GM19240 (cell line): ENCODE measurements around the gene PLXDC2.

Experiments
- DNase-seq: peaks from one replicate; pipeline ENCODE4 v3.0.0; 2011; ENCODE audit warnings: low spot score; ENCODE audit not compliant: insufficient read length

PLXDC2 gene

DNA sequence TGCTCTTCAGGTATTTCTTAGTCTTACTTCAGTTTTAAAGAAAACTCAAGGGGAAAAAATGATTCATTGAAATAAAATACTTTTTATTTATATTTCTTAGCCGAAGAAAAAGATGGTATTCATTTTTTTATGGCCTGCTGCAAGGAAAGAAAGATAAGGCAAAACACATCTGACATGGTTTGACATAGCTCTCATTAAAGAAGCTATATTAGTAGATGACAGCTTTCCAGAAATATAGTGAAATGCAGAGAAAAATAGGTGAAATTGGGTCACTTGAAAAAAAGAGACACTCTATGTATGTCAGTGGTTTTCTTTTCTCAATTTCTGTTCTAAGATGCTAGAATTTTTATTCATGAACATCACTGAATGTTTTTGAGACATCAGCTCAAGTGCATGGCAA is 438.3 kb downstream of the PLXDC2 start:
- DNase-seq: no peak

DNA sequence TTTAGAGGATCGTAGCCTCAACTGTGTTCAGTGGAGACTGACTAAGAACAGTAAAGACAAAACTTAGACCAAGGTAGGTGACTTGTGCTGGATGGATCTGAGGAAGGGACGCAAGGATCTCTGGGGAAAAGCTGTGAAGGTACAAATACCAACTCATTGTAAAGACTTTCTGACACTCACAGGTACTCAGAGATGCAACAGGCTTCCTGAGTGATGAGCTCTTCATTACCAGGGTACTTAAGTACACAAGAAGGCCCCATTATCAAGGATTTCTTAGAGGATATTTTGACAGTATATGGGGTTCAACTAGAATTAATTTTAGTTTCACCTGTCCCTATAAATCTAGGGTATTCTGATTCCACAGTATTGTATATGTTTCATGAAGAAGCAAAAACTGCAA is 440.7 kb downstream of the PLXDC2 start:
- DNase-seq: no peak

DNA sequence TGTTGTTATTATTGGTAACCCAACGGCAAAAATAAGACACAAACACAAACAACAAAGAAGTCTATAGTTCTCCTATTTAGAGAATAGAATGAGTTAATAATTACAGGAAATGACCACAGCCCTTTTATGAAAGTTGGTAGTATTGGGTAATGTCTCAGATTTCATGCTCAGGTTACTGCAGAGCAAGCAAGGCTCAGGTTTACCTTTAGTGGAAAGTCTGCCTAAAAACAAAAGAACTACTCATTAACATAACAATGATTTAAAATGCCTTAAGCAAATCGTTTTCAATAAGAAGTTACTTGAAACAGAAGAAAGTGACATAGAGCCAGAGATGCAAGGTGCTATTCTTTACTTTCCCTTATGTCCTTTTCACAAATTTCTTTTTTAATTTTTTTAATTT is 441.2 kb downstream of the PLXDC2 start:
- no peak for DNase-seq

DNA sequence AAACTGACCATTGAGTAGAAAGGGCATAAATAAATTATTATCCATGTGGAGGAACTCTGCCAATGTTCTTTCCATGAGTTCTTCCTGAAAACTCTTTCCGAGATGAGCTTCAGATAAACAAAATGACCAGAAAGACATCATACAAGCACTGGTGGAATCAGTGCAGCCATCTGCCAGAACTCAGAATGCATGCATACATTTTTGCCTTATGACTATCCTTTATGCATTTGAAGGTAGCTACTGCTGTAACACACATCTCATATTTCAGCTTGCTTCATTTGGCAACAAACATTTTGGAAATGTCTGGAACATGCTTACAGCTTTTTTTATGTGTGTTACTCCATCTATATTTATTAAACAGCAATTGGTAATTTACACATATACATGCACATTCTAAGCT is 448.9 kb downstream of the PLXDC2 start:
- DNase-seq: no peak

DNA sequence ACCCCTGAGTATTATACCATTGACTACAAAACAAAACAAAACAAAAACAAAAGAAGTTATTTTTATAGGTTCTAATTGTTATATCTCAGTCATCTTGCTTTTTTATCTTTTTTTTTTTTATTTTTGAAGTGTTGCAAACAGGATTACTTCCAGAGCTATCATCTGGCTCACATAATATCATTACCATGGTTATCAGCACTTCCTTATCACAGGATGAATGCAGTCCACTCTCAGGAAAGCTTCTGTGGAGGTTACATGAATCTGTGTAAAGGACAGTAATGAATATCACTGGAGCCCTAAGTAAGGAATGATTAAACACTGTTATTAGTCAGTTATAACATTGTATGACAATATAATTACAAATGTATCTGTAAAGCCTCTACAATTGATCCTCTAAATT is 451.5 kb downstream of the PLXDC2 start:
- DNase-seq: no peak

DNA sequence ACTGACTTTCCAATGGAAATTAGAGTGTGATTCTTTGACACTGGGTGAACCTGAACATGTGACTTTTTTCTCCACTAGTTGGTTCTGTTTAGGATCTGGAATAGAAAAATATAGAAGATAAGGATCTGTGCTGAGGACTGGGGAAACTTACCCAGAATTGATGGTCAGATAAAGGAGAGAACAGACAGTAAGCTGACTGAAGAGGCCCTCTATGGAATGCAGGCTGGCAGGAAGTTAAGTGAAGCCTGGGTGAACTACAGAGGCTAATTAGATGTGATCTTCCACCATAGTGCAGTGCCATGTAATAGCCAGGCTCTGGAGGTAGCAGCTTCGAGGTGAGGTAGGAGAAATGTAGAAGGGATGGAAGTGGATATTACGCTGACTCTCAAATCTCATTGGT is 455.3 kb downstream of the PLXDC2 start:
- DNase-seq: no peak

DNA sequence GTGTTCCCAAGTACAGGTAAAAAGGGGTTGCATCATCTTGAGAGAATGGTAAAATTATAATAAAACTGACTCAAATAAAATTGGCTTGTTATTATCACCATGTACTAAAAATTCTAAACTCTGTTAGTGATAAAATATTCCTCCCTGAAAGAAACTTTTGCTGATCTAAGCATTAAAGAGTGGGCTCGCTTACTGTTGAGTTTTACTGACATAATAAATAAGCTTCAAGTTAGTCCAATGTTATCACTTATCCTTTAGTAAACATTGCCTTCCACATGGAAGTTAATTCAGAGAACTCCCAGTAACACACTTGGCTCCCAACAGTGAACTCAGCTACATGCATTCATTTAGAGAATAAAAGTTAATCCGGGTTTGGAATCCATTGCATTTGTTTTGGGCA is 456.4 kb downstream of the PLXDC2 start:
- DNase-seq: no peak

DNA sequence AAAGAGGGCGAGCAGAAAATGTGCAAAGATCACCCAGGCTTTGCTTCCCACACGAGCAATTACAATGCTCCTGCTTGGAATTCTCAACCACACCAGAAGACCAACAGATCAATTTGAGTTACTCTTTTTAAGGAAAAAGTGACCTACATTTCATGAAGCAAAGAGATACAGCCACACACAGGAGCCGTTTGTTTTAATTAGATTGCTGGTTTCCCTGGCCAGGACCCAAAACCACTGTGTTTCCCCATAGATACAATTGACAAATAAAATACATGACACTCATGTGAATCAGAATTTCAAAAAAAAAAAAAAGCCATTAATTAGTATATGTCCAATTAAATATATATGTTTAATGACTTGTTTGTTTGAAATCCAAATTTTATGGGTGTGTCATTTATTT is 458.3 kb downstream of the PLXDC2 start:
- no peak for DNase-seq

DNA sequence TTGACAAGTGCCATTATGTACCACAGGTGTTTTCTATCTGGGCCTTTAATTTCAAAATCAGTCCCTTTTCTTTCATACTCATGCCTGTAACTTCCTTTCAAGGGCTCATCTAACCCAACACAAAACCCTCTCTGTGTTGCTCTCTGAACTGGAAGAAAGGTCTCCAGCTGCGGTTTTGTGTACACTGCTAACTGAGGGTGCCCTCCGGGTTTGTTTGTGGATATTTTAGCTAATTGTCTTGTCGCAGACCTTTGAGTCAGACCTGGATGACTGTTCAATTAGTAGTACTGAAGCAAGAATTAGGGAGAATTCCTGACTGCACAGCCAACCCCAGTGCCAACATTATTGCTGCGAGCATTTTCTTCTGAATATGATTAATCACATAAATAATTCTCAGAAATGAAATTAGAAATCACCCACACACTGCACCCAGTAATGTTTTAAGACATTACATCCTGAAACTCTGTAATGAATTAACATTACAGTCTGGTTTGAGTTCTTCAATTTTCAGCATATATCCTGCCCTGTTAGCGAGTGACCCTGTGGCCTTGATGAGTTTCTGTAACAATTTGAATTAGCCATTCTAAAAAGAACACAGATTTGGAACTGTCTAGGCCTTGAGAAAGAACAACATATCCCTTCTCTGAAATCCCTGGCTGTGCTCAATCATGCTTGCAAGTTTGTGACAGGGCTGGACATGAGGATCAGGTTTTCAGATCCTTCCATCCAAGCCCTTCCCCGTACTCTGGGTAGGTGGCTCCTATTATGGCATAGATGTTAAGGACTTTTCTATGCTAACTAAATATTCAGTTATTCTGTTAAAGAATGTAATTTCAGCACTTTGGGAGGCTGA is 460.1 kb downstream of the PLXDC2 start:
- DNase-seq: no peak

DNA sequence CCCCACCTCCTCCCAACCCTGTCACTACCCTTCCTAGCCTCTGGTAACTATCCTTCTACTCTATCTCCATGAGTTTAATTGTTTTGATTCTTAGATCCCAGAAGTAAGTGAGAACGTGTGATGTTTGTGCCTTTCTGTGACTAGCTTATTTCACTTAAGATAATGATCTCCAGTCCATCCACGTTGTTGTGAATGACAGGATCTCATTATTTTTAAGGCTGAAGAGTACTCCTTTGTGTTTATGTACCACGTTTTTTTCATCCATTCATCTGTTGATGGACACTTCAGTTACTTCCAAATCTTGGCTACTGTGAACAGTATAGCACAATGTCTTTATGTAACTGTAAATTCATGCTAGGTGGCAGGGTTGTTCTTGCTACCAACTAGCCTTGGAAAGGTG is 461.6 kb downstream of the PLXDC2 start:
- no peak for DNase-seq

DNA sequence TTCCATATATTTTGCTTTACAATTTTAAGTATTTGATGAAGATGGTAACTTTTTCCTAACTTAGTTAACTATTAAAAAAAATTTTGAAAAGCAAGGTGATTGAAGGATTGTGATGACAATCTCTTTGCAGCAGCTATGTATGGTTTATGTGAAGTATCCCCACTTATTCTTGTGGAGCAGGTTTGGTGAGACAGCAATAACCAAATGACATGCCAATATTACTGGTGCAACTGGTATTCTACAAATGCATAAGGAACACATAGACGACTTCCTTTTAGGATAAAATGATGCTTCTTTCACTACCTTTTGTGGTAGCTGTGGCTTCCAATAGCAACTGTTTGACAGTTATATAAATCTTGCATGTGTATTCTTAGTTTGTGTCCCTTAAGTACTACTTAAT is 465.3 kb downstream of the PLXDC2 start:
- DNase-seq: no peak

DNA sequence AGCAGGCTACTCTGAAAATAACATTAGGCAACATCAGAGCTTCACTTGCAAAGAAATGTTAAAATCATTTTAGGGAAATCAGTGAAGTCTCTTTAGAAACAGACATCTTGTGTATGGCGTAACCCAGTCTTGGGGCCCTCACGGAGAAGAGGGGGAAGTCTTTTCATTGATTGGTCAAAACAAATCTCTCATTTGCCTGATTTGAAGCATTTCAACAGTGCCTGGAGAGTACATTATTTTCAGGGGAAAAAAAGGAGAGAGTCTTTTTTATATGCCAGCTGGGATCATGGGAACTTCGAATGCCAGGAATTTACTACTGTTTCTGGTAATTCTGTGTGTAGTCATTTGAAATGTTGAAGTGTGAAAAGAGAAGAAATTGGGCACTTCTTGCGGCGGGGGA is 471.4 kb downstream of the PLXDC2 start:
- DNase-seq: no peak

DNA sequence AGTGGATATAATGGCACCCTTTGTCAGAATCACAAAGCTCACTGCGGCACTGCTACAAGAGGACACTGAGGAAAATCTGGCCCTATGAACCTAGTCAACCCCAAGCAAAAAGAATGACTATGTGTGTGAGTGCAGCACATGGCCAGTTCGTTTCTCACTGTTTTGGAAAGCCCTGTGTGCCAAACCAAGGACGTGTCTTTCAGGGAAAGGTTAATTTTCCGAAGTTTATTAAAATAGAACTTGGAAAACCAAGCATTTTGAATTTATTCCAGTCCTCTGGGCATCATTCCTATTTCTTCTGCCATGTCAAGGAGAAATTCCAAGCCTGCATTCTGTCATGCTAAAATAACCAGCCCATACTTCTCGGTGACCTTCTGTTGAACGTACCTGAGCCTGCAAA is 471.8 kb downstream of the PLXDC2 start:
- no peak for DNase-seq

DNA sequence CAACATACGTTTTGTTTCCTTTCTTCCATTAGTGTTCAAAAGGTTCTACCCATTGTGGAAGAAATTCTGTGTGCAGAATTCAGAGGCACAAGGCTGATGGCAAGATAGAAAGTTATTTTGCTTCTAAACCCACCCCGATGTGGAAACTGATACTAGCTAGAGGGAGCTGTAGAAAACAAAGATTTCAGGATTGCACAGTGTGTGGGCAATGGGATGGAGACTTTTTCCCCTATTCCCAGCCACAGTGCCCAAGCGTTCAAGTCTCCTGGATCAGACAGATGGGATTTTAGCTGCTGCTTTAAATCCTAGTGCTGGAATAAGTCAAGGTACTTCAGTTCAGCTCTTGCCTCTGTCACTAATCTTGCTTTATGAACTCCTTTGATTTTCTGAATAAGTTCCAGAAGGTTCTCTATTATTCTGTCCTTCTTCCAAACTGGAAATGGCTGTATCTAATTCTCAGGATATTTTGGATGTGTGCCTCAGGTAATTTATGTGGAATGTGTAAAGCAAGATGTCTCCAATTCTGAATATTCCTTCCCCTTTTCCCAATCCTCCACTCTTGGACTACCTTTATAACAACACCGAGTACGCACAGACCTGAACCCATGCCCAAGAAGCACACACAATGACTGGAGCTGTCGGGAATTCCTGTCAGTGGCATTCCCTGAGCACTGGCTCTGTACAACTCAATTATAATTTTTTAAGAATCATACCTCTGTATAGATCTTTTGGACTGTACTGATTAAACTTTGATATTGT is 473.0 kb downstream of the PLXDC2 start:
- no peak for DNase-seq

DNA sequence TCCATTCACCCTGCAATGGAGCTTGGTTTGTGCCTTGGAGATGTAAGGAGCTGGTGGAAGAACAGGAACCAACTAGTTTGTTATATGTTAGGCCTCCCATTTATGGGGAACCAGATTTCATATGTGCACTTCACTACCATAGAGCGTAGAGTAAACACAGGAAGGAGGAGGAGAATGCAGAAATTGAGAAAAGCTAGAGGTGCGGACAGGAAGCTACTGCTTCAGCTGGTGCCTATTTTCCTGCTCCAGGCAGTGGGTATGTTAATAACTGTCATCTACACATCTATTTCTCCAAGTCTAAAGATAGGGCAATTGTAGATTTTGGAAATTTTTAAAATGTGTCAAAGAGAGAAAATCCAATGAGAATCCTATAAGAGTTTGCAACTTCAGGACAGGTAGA is 482.2 kb downstream of the PLXDC2 start:
- no peak for DNase-seq

DNA sequence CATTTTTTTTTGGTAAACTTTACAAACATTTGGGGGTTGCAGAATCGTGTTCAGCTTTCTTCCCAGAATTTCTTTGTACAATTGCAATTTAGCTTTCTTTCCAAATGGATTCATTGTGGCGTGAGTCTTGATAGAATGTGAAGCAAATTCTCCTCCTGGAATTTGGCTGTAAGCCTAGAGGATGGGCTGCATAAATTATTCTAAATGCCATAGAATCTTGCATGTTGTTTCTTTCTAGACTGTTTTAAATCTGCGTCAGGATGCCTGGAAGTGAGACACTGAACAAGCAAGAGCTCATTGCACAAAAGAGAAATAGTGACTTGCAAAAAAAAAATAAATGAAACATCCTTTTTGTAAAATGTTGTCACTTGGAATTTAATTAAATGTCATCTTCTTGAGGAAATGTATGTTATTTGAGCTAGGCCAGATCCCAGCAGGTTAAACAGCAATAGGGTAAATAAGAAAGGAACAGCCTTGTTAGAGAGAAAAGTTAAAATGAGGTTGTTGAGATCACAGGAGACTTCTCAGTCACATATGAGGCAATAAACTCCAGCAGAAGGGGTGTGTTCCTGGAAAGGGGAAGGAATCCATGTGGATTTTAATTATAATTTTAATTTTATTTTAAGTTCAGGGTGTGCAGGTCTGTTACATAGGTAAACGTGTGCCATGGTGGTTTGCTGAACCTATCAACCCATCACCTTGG is 483.0 kb downstream of the PLXDC2 start:
- DNase-seq: no peak

DNA sequence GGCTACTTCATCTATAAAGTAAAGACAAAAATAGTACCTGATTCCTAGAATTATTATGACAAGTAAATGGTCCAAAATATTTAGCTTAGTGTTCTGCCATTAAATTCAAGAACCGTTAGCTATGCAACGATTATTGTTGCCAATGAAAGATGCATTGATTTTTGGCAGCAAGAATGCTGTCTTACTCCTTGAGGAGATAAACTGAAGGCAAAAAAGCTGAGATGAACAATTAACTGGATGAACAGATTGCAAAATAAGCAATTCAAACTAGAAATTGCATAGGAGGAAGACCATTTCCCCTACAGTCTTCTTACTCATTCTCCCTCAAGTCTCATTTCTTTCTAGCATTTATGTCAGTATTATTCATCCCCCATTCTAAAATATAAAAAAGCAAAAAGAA is 484.5 kb downstream of the PLXDC2 start:
- no peak for DNase-seq

DNA sequence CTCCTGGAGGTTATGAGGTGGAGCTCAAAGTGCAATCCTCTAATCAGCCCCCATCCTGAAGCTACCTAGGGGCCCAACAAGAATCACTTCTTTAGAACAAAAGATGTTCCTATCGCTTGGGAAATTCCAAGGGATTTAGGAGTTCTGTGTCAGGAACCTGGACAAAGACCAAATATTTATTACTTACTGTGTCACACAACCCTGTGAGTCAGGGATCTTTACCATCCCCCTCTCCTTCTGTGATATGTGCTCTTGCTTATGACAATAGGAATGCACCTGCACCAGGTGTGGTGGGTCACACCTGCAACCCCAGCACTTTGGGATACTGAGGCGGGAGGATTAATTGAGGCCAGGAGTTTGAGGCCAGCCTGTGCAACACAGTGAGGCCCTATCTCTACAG is 485.8 kb downstream of the PLXDC2 start:
- no peak for DNase-seq

DNA sequence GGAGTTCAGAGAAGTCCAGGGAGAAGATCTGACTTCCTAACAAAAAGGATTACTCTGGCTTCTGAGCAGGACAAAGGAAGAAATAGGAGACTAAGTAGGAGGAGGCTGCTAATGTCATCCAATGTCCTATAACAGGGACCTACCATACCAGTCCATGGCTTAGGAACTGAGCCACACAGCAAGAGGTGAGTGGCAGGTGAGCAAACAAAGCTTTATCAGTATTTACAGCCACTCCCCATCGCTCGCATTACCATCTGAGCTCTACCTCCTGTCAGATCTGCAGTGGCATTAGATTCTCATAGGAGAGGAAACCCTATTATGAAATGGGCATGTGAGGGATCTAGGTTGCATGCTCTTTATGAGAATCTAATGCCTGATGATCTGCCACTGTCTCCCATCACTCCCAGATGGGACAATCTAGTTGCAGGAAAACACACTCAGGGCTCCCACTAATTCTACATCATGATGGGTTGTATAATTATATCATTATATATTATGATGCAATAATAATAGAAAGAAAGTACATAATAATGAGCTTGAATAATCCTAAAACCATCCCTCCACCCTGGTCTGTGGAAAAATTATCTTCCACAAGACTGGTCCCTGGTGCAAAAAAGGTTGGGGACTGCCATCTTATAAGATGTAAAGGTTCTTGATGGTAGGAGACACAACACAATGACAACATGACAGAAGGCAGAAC is 487.4 kb downstream of the PLXDC2 start:
- DNase-seq: no peak

DNA sequence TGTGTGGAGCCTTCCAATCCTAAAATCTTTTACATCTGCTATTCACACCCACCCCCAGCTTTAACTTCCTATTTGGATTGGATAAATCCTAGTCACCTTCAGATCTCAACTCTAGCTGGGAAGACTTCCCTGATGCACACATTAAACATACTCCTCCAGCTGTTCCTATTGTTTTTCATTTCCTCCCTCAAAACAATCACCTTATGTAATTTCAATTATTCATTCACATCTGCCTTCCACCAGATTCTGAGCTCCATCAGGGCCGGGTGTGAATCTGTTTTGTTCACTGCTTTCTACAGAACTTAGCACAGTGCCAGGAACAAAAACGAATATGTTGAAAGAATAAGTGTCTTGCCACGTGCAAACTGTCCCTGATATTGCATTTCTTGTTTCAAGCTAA is 497.4 kb downstream of the PLXDC2 start:
- DNase-seq: no peak

DNA sequence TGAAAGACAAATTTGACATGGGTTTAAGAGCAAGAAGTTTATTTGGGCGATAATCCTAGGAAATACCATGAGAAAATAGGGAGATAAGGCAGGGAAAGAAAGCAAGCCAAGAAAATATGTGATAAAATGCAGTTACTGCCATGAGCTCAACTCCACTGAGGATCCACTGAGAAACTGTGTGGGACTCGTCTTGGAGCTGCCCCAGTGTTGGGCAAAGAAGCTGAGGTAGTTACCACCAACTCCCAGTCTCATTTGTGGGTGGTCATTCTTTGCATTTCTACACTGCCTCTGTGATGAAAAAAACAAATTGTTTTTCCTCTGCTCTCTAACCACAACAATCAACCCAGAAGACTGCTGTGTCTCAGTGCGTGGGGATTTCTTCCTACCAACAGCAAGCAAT is 498.2 kb downstream of the PLXDC2 start:
- no peak for DNase-seq

DNA sequence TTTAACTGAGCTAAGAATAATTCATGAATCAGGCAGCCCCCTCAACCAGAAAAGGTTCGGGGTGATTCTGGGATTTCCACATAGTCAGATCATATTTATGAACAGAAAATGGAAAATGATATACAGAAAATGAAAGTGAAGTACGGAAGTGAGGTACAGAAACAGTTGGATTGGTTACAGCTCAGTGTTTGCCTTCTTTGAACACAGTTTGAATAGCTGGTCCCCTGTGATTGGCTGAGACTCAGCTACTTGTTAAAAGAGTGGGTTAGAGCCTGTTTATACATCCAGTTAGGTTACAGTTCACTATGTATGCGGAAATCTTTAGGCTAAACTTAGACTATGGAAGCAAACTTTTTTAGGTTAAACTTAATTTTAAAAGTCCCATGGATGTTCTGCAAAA is 511.7 kb downstream of the PLXDC2 start:
- DNase-seq: no peak
